GM12878 (cell line): ENCODE measurements around the gene ZER1. TPM values are rescaled to one million over a fixed set of nuclear protein-coding genes. Genes with fewer than 3 reads are reported as not detected.
A peak's percentile ranks its signal among the peaks of the same experiment; 100 is the strongest.

ENCODE experiments used
- BCL11A ChIP-seq: IDR thresholded peaks from 2 replicates; pipeline ENCODE4 v1.6.1; 2011; ENCODE audit warnings: low read depth, low read length
- CUX1 ChIP-seq: IDR thresholded peaks from 2 replicates; pipeline ENCODE4 v1.6.1; 2012; ENCODE audit warnings: improper control_type of control experiment, low read depth, low read length; ENCODE audit not compliant: insufficient replicate concordance
- EGR1 ChIP-seq, 2 experiments: IDR thresholded peaks; 1 replicate in 1 of 2; 2 replicates in 1 of 2; pipeline ENCODE4 v1.6.1; 2011 to 2012; ENCODE audit warnings: low read depth in 2 of 2, low read length in 2 of 2, borderline replicate concordance in 1 of 2, mild to moderate bottlenecking in 1 of 2, moderate library complexity in 1 of 2
- ETV6 ChIP-seq, 2 experiments: fragments of 450-650 bp in 1 of 2; IDR thresholded peaks in 1 of 2; conservative IDR thresholded peaks in 1 of 2; 2 replicates each; pipeline ENCODE4 v1.6.1; 2014; ENCODE audit warnings: antibody characterized with exemption in 1 of 2, borderline replicate concordance in 1 of 2, low read depth in 1 of 2, mild to moderate bottlenecking in 1 of 2, moderate library complexity in 1 of 2
- EZH2 ChIP-seq: IDR thresholded peaks from 2 replicates; pipeline ENCODE4 v1.6.1; 2012; ENCODE audit warnings: low read depth, mild to moderate bottlenecking, control low read depth, inconsistent platforms, low read length, borderline replicate concordance; ENCODE audit not compliant: control insufficient read depth
- IKZF1 ChIP-seq: fragments of 450-650 bp; conservative IDR thresholded peaks from 2 replicates; pipeline ENCODE4 v1.6.1; 2017; ENCODE audit warnings: antibody characterized with exemption, mild to moderate bottlenecking
- JUNB ChIP-seq: IDR thresholded peaks from 2 replicates; pipeline ENCODE4 v1.6.1; 2016; ENCODE audit warnings: antibody characterized with exemption, mild to moderate bottlenecking
- JUND ChIP-seq: IDR thresholded peaks from 2 replicates; pipeline ENCODE4 v1.6.1; 2012; ENCODE audit warnings: low read depth, mild to moderate bottlenecking, low read length, improper control_type of control experiment, moderate library complexity
- MYC ChIP-seq: IDR thresholded peaks from 2 replicates; pipeline ENCODE4 v1.6.1; 2011; ENCODE audit warnings: mild to moderate bottlenecking, low read length, moderate library complexity, inconsistent platforms; ENCODE audit not compliant: insufficient read depth, insufficient replicate concordance, insufficient read length, severe bottlenecking
- NFXL1 ChIP-seq: fragments of 450-650 bp; IDR thresholded peaks from 2 replicates; pipeline ENCODE4 v1.6.1; 2017; ENCODE audit warnings: antibody characterized with exemption, mild to moderate bottlenecking, borderline replicate concordance
- NRF1 ChIP-seq: conservative IDR thresholded peaks from 2 replicates; pipeline ENCODE4 v1.6.1; 2011; ENCODE audit warnings: mild to moderate bottlenecking, low read depth, low read length, improper control_type of control experiment
- PAX5 ChIP-seq: IDR thresholded peaks from 2 replicates; pipeline ENCODE4 v1.6.1; 2011; ENCODE audit warnings: low read depth, low read length, borderline replicate concordance
- POLR2AphosphoS2 ChIP-seq: IDR thresholded peaks from 2 replicates; pipeline ENCODE4 v1.6.1; 2011; ENCODE audit warnings: low read depth, mild to moderate bottlenecking, low read length, improper control_type of control experiment, moderate library complexity
- SREBF2 ChIP-seq: IDR thresholded peaks from 2 replicates; pipeline ENCODE4 v1.6.1; 2012; ENCODE audit warnings: mild to moderate bottlenecking, low read length
- STAT3 ChIP-seq: IDR thresholded peaks from 2 replicates; pipeline ENCODE4 v1.6.1; 2011; ENCODE audit warnings: low read depth, low read length, improper control_type of control experiment
- TAF1 ChIP-seq: IDR thresholded peaks from 2 replicates; pipeline ENCODE4 v1.6.1; 2011; ENCODE audit warnings: mild to moderate bottlenecking, low read depth, low read length, borderline replicate concordance
- TARDBP ChIP-seq: IDR thresholded peaks from 2 replicates; pipeline ENCODE4 v1.6.1; 2016; ENCODE audit warnings: borderline replicate concordance
- YBX1 ChIP-seq: fragments of 450-650 bp; IDR thresholded peaks from 2 replicates; pipeline ENCODE4 v1.6.1; 2016; ENCODE audit warnings: antibody characterized with exemption
- ZBED1 ChIP-seq: IDR thresholded peaks from 2 replicates; pipeline ENCODE4 v1.6.1; 2016; ENCODE audit warnings: borderline replicate concordance
- ZBTB11 ChIP-seq: fragments of 450-650 bp; formaldehyde crosslinking; IDR thresholded peaks from 2 replicates; pipeline ENCODE4 v1.5.0; 2022; ENCODE audit warnings: mild to moderate bottlenecking, missing genetic modification characterization
- ZNF207 ChIP-seq: fragments of 450-650 bp; IDR thresholded peaks from 2 replicates; pipeline ENCODE4 v1.6.1; 2014; ENCODE audit warnings: antibody characterized with exemption, mild to moderate bottlenecking, borderline replicate concordance
- polyA plus RNA-seq, 11 experiments: library from polyadenylated mRNA; depleted of rRNA in 4 of 11; unstranded in 6 of 11; stranded (reverse) in 5 of 11; fragments of >200 nt; fragmentation: Nextera tagmentation in 4 of 11; fragmentation: Illumina TruSeq in 1 of 11; extraction: Ambion mirVana in 4 of 11; extraction: Trizol in 1 of 11; gene quantifications; 1 replicate in 1 of 11; 2 replicates in 10 of 11; pipeline versions ENCODE4 v1.2.1 to v1.2.3, GENCODE V29; 2011 to 2016; ENCODE audit warnings: inconsistent platforms in 2 of 11, missing spikeins in 2 of 11, low read depth in 1 of 11
- total RNA-seq, 4 experiments: library from RNA; depleted of rRNA in 3 of 4; stranded (reverse); fragments of >200 nt in 3 of 4; fragmentation: Illumina TruSeq in 1 of 4; extraction: Trizol in 1 of 4; gene quantifications; 2 replicates each; pipeline versions ENCODE4 v1.2.1 to v1.2.3, GENCODE V29; 2013 to 2021

The ZER1 gene
- total and polyA plus RNA-seq, 10 of the 15 experiments (the other 5 are each of a cell fraction or from before 2014, with no cell fraction given), result 0.32 to 16.9 (median 7.9) TPM

GRCh38 chr9:128723866-128724743 is 47.6 kb downstream of the ZER1 start, which contains the start of gene ZDHHC12 (continued):
- TF ChIP-seq NFXL1 (no peak), PAX5 (no peak), EZH2 (no peak), TARDBP (peak; percentile 42; the same call in 1 of the 2 replicates), TAF1 (peak; percentile 82; the same call in 1 of the 2 replicates), IKZF1 (peak; percentile 89), STAT3 (no peak), NRF1 (peak; percentile 80), JUNB (no peak), ZBED1 (peak; percentile 42; the same call in 1 of the 2 replicates), JUND (no peak), ZBTB11 (no peak), MYC (no peak), YBX1 (no peak), ZNF207 (peak; percentile 27; the same call in 1 of the 2 replicates), POLR2AphosphoS2 (peak; percentile 79), EGR1 (IDR thresholded peaks at IDR 0.05; ENCODE audit: borderline replicate concordance in 1 of 2, low read depth in 2 of 2, low read length in 2 of 2) (peak in 1 of 2 experiments; percentile 99; a peak in 2 of 3 replicates), CUX1 (no peak), BCL11A (no peak), SREBF2 (no peak), ETV6 (conservative IDR thresholded peaks at IDR 0.05 in 1 of 2, IDR thresholded peaks at IDR 0.05 in 1 of 2; ENCODE audit: borderline replicate concordance in 1 of 2, low read depth in 1 of 2) (no peak; a peak in 1 of 4 replicates)
